Fibroblast of lung (primary cell): ENCODE data around the gene TNP2. TPM values are rescaled to one million over a fixed set of nuclear protein-coding genes. Genes with fewer than 3 reads are reported as not detected.

ENCODE experiments used
- DNase-seq, 2 donors: peaks; one replicate each; pipeline versions ENCODE4 v3.0.0 to v3.0.0-alpha.2; 2010; ENCODE audit warnings: low read depth in 2 of 2
- H2AFZ ChIP-seq: 2 replicates; pipeline ENCODE4 v1.5.1; 2012; ENCODE audit warnings: low read length, control low read depth, inconsistent platforms
- H3K27ac ChIP-seq: 2 replicates; pipeline ENCODE4 v1.5.1; 2011; ENCODE audit warnings: low read length, control low read depth; ENCODE audit not compliant: insufficient read depth
- H3K27me3 ChIP-seq: 2 replicates; pipeline ENCODE4 v1.5.1; 2011; ENCODE audit warnings: mild to moderate bottlenecking, low read length; ENCODE audit not compliant: control insufficient read depth, insufficient read depth
- H3K36me3 ChIP-seq: 2 replicates; pipeline ENCODE4 v1.5.1; 2011; ENCODE audit warnings: low read length; ENCODE audit not compliant: control insufficient read depth, insufficient read depth
- H3K4me1 ChIP-seq: 2 replicates; pipeline ENCODE4 v1.5.1; 2011; ENCODE audit warnings: low read length; ENCODE audit not compliant: control insufficient read depth, insufficient read depth; ENCODE audit errors: extremely low read depth
- H3K4me2 ChIP-seq: 2 replicates; pipeline ENCODE4 v1.5.1; 2011; ENCODE audit warnings: low read length, control low read depth; ENCODE audit not compliant: insufficient read depth; ENCODE audit errors: extremely low read depth
- H3K4me3 ChIP-seq, 4 experiments: fragments of 200-600 bp in 1 of 4; sonication (generic) in 1 of 4; replicated peaks in 1 of 4; 2 replicates each; pipeline ENCODE4 v1.5.1; 2011 to 2016; ENCODE audit warnings: low read length in 4 of 4, low read depth in 3 of 4, mild to moderate bottlenecking in 3 of 4, control low read depth in 2 of 4, inconsistent platforms in 1 of 4, mixed read lengths in 1 of 4; ENCODE audit not compliant: insufficient read depth in 1 of 4; ENCODE audit errors: control extremely low read depth in 1 of 4
- H3K79me2 ChIP-seq: 2 replicates; pipeline ENCODE4 v1.5.1; 2012; ENCODE audit warnings: mild to moderate bottlenecking, low read length, inconsistent platforms; ENCODE audit not compliant: control insufficient read depth, insufficient read depth
- H3K9ac ChIP-seq: 2 replicates; pipeline ENCODE4 v1.5.1; 2011; ENCODE audit warnings: mild to moderate bottlenecking, low read length, control low read depth; ENCODE audit not compliant: insufficient read depth
- H3K9me3 ChIP-seq: 2 replicates; pipeline ENCODE4 v1.5.1; 2012; ENCODE audit warnings: low read depth, low read length; ENCODE audit not compliant: control insufficient read depth, insufficient read depth
- H4K20me1 ChIP-seq: 2 replicates; pipeline ENCODE4 v1.5.1; 2011; ENCODE audit warnings: low read length; ENCODE audit not compliant: control insufficient read depth, insufficient read depth; ENCODE audit errors: extremely low read depth
- CTCF ChIP-seq, 2 donors: IDR thresholded peaks in 1 of 2; conservative IDR thresholded peaks in 1 of 2; 1 replicate in 1 of 2; 2 replicates in 1 of 2; pipeline ENCODE4 v1.5.1; 2011 to 2012; ENCODE audit warnings: low read length in 2 of 2, control low read depth in 1 of 2, inconsistent platforms in 1 of 2, low read depth in 1 of 2, mild to moderate bottlenecking in 1 of 2
- EZH2 ChIP-seq: IDR thresholded peaks from 2 replicates; pipeline ENCODE4 v1.5.1; 2012; ENCODE audit warnings: low read length, control low read depth, mild to moderate bottlenecking; ENCODE audit errors: missing control alignments
- polyA plus RNA-seq, 2 donors: library from polyadenylated mRNA; depleted of rRNA in 1 of 2; stranded (reverse) in 1 of 2; unstranded in 1 of 2; fragments of >200 nt; gene quantifications; 2 replicates each; pipeline ENCODE4 v1.2.1, GENCODE V29; 2011 to 2012; ENCODE audit warnings: missing spikeins in 1 of 2
- total RNA-seq: library from RNA; depleted of rRNA; stranded (reverse); fragments of >200 nt; gene quantifications from 2 replicates; pipeline ENCODE4 v1.2.1, GENCODE V29; 2014

The TNP2 gene
- total and polyA plus RNA-seq, 2 donors (not counting 1 experiment from before 2014, with no cell fraction given), result not detected

- Histone ChIP-seq H3K4me2 (peak overlapping the region; percentile 85), H3K27ac (peak overlapping the region; percentile 97), H3K9me3 (no peaks in the 10 kb centered on the region), H2AFZ (peak overlapping the region; percentile 8), H3K36me3 (peaks cover 18% of the 10 kb centered on the region), H3K4me3 (peak overlapping the region; percentile 60 to 83 (median 74)), H3K79me2 (peaks cover 32% of the 10 kb centered on the region), H3K4me1 (peaks cover 24% of the 10 kb centered on the region), H3K27me3 (no peaks in the 10 kb centered on the region), H4K20me1 (no peaks in the 10 kb centered on the region), H3K9ac (peak overlapping the region; percentile 94)
- DNase-seq, result peak; percentile 70 to 85
- TF ChIP-seq CTCF (conservative IDR thresholded peaks at IDR 0.05 in 1 of 2, IDR thresholded peaks at IDR 0.05 in 1 of 2; ENCODE audit: low read depth in 1 of 2, low read length in 2 of 2), result peak; percentile 65 to 88
- no peak for TF ChIP-seq EZH2
These were observed 11.8 kb downstream of the TNP2 start for GRCh38 chr16:11257131-11257938.

DNA sequence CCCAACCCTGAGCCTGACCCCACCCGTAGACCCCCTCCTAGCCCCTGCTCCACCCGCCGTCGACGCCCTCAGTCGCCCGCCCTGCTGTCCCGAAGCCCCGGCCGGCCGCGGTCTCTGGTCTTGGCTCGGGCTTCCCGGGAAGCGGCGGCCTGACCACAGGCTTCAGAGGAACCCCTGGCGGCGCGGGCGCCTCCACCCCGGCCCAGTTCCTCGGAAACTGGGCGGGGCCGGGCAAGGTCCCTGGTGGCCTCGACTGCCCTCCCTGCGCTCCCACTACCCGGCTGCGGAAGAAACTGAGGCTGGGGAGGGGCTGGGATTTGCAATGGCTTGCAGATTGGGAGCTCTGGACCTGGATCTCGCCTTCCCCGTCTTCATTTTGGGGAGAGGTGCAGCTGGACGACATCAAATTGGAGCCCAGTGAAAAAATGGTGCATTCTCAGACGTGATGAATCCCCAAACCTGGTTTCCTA is 12.4 kb downstream of the TNP2 start:
- peaks cover 32% of the 10 kb centered on the region for H3K79me2 ChIP-seq
- H3K27ac ChIP-seq, result peak overlapping the region; percentile 97
- H3K9me3 ChIP-seq, result no peaks in the 10 kb centered on the region
- H2AFZ ChIP-seq, result no peak overlapping the region
- peak overlapping the region; percentile 85 for H3K4me2 ChIP-seq
- no peaks in the 10 kb centered on the region for H4K20me1 ChIP-seq
- peaks cover 21% of the 10 kb centered on the region for H3K36me3 ChIP-seq
- peak overlapping the region; percentile 60 to 83 (median 74) for H3K4me3 ChIP-seq
- H3K9ac ChIP-seq, result peak overlapping the region; percentile 94
- no peak for TF ChIP-seq EZH2
- no peak for TF ChIP-seq CTCF (conservative IDR thresholded peaks at IDR 0.05 in 1 of 2, IDR thresholded peaks at IDR 0.05 in 1 of 2; ENCODE audit: low read depth in 1 of 2, low read length in 2 of 2)
- H3K27me3 ChIP-seq, result no peaks in the 10 kb centered on the region
- peak; percentile 55 to 63 for DNase-seq
- H3K4me1 ChIP-seq, result peaks cover 24% of the 10 kb centered on the region

- Histone ChIP-seq H3K9ac (peak within 1 kb of the TSS; percentile 94), H3K27me3 (no peaks in the 10 kb centered on the region), H3K4me2 (peak within 1 kb of the TSS; percentile 85), H3K4me3 (peak within 1 kb of the TSS; percentile 75 to 97 (median 88)), H4K20me1 (no peaks in the 10 kb centered on the region), H3K9me3 (no peaks in the 10 kb centered on the region), H3K79me2 (peaks cover 32% of the 10 kb centered on the region), H3K36me3 (peaks cover 21% of the 10 kb centered on the region), H3K4me1 (peaks cover 24% of the 10 kb centered on the region), H3K27ac (peak within 1 kb of the TSS; percentile 97), H2AFZ (no peak within 1 kb of the TSS)
- TF ChIP-seq CTCF (conservative IDR thresholded peaks at IDR 0.05 in 1 of 2, IDR thresholded peaks at IDR 0.05 in 1 of 2; ENCODE audit: low read depth in 1 of 2, low read length in 2 of 2), result peak; percentile 41 to 76
- no peak for TF ChIP-seq EZH2
- peak; percentile 79 to 89 for DNase-seq
These were observed 13.1 kb downstream of the TNP2 start, which contains the start of gene SOCS1 for GRCh38 chr16:11255737-11256660. TSS of gene SOCS1 (minus strand) at chr16:11256204. CDS start at chr16:11255478, 726 bp downstream.
